ENCODE data around the gene LIPH. TPM values are rescaled to one million over a fixed set of nuclear protein-coding genes. Genes with fewer than 3 reads are reported as not detected.

LIPH gene
- total RNA-seq = 6.9 TPM

DNA sequence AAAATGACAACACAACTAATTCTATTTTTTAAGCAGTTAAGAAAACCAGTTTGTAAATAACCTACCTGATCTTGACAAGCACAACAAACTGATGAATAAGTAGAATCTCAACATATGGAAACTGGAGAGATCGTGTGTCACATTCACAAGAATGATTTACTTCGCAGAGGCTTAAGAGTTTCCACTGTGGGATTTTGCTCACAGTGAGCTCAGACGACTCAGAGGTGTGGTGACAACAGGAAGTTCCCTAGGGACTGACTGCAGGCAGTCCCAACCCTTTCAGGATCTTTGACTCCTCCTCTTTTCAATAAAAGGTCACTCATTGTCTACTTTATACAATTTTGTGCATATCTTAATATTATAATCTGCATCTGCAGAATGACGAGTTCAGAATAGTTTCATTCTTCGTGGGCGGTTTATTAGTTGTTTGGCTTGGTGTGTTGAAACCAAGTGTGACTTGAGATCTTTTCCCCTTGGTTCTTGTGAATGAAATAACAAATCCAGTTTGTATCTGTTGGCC lies at the start of gene LIPH:
Gene LIPH (minus strand): TSS at position 231 of the 520 bp plus-strand sequence. CDS start 117 bp downstream, at position 114.
- DNase-seq (ENCODE audit: low spot score in 2 of 2) = no peak

DNA sequence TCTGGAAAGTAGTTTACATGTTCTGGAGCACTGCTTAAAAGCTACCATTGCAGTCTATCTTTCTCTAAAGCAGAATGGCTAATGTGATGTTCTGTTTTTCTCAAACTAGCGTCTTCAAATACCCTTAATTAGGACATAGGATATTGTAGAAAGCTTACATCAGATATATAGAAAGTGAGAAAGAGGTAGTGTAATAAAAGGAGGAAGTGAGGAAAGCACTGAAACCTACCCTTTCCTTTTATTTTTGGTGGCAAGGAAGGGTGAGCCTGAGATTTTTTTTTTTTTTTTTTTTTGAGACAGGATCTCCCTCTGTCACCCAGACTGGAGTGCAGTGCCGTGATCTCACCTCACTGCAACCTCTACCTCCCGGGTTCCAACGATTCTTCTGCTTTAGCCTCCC lies 43.1 kb upstream of the LIPH start:
- H3K36me3 ChIP-seq = peaks cover 8 to 49% of the 10 kb centered on the region in 2 donors
- H3K4me3 ChIP-seq = no peak overlapping the region
- intact Hi-C loops (cut with DNase I) = no loop called here
- no peaks in the 10 kb centered on the region for H3K4me1 ChIP-seq
- TF ChIP-seq, protein P1, sequence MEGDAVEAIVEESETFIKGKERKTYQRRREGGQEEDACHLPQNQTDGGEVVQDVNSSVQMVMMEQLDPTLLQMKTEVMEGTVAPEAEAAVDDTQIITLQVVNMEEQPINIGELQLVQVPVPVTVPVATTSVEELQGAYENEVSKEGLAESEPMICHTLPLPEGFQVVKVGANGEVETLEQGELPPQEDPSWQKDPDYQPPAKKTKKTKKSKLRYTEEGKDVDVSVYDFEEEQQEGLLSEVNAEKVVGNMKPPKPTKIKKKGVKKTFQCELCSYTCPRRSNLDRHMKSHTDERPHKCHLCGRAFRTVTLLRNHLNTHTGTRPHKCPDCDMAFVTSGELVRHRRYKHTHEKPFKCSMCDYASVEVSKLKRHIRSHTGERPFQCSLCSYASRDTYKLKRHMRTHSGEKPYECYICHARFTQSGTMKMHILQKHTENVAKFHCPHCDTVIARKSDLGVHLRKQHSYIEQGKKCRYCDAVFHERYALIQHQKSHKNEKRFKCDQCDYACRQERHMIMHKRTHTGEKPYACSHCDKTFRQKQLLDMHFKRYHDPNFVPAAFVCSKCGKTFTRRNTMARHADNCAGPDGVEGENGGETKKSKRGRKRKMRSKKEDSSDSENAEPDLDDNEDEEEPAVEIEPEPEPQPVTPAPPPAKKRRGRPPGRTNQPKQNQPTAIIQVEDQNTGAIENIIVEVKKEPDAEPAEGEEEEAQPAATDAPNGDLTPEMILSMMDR (IDR thresholded peaks at IDR 0.05) = no peak
- no peak overlapping the region for H3K27ac ChIP-seq
- H3K9me3 ChIP-seq = no peaks in the 10 kb centered on the region
- DNase-seq (ENCODE audit: low spot score in 2 of 2) = no peak
- H3K27me3 ChIP-seq = no peaks in the 10 kb centered on the region

More for the DNA sequence above, at the start of gene LIPH:
- TF ChIP-seq, protein P1 (IDR thresholded peaks at IDR 0.05) = no peak
- Histone ChIP-seq H3K4me3 (peak within 1 kb of the TSS in 1 of 2 donors; percentile 30), H3K27me3 (no peaks in the 10 kb centered on the region), H3K36me3 (no peaks in the 10 kb centered on the region), H3K27ac (no peak within 1 kb of the TSS), H3K9me3 (no peaks in the 10 kb centered on the region), H3K4me1 (peaks cover 0 to 5% of the 10 kb centered on the region in 2 donors)
- intact Hi-C loops (cut with DNase I) = loop anchor here (10.0 kb wide), 1 partner anchor 188 kb away; the partner anchor contains the start of gene MAP3K13

DNA sequence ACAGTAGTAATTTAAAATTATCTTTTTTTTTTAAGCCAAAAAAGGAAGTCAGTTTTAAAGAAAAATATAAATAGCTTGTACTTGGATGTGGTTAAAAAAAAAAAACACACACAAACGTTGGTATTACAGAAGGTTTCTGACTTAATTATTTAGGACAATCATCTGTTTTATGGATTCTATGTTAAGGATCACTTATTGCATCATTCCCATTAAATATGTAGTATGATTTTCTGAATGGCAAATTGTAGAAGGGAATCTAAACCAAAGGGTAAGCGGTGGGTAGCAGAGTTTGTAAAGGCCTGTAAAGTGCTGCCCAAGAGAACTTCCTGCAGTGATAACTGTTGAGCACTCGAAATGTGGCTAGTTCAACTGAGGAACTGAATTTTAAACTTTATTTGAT lies 41.7 kb upstream of the LIPH start:
- Histone ChIP-seq H3K4me1 (no peaks in the 10 kb centered on the region), H3K4me3 (no peak overlapping the region), H3K27me3 (no peaks in the 10 kb centered on the region), H3K36me3 (peaks cover 8 to 44% of the 10 kb centered on the region in 2 donors), H3K9me3 (no peaks in the 10 kb centered on the region), H3K27ac (no peak overlapping the region)
- TF ChIP-seq, protein P1 (IDR thresholded peaks at IDR 0.05) = no peak
- no peak for DNase-seq (ENCODE audit: low spot score in 2 of 2)
- intact Hi-C loops (cut with DNase I) = no loop called here

DNA sequence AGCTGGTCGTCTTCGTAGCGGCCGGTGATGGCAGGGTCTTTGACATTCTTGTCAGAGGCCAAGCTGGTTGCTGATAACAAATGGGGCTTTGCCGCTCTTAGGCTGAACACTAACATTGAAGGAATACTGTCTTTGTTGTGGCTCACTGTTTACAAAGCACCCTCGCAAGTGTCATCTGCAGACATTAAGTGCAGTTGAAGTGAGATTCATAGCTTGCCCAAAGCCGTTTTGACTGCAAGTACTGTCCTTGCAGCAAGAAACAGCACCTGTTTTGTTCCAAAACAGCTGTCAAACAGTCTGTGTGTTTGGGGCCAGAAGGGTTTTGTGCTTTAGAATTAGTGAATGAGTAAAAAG lies 34.3 kb upstream of the LIPH start:
- H3K27me3 ChIP-seq = no peaks in the 10 kb centered on the region
- TF ChIP-seq, protein P1 (IDR thresholded peaks at IDR 0.05) = no peak
- H3K4me1 ChIP-seq = peaks cover 10 to 12% of the 10 kb centered on the region in 2 donors
- peaks cover 3% of the 10 kb centered on the region in 2 donors for H3K36me3 ChIP-seq
- peak overlapping the region; percentile 93 to 97 for H3K27ac ChIP-seq
- intact Hi-C loops (cut with DNase I) = loop anchor here (1.0 to 10.0 kb wide), 6 partner anchors 72 to 978 kb away; partner anchors contain the start of genes MAP3K13, TBCCD1, TMEM41A and TRA2B
- no peak for DNase-seq (ENCODE audit: low spot score in 2 of 2)
- H3K9me3 ChIP-seq = no peaks in the 10 kb centered on the region
- H3K4me3 ChIP-seq = peak overlapping the region; percentile 79 to 98

DNA sequence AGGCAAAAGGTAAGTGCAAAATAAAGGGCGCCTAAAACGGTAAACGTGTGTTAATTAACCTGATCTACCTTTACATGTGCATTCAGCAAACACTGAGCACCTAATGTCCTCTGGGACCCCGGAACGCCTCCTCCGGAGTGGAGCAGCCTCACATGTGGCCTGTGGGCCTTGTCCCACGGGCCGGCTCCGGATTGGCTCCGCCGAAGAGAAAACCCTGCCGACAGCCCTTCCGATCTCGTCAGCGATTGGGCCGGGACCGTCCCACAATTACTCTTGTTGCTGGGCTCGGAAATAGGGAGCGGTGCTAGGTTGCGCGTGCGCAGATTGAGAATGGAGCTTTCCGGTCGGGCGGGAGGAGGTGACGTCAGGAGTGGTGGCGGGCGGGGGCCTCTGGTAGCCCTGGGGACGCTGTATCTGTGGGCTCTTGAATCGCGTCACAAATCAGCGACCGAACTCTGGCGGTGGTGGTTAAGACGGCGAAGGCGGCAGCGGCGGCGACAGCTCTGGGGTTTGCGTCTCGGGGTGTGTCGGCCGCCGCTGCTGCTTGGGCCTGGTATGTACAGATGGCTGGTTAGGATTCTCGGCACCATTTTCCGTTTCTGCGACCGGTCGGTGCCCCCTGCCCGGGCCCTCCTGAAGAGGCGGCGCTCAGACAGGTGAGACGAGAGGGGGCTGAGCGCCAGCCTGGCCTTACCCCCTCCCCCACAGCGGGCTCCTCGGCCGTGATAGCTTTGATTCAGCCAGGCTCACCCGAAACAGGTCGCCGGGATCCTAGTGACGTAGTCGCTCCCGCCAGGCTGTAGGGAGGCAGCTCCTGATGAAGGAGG lies 33.7 kb upstream of the LIPH start, which contains the start of gene SENP2:
Gene SENP2 (plus strand): TSS at position 437 of the 827 bp plus-strand sequence. CDS start 119 bp downstream, at position 556.
- peak within 1 kb of the TSS; percentile 79 to 98 for H3K4me3 ChIP-seq
- DNase-seq (ENCODE audit: low spot score in 2 of 2) = peak; percentile 97 to 100
- peak within 1 kb of the TSS; percentile 93 to 97 for H3K27ac ChIP-seq
- H3K9me3 ChIP-seq = no peaks in the 10 kb centered on the region
- intact Hi-C loops (cut with DNase I) = loop anchor here (1.0 to 10.0 kb wide), 6 partner anchors 72 to 979 kb away; partner anchors contain the start of genes MAP3K13, TBCCD1, TMEM41A and TRA2B
- peaks cover 10 to 12% of the 10 kb centered on the region in 2 donors for H3K4me1 ChIP-seq
- no peaks in the 10 kb centered on the region for H3K27me3 ChIP-seq
- TF ChIP-seq, protein P1 (IDR thresholded peaks at IDR 0.05) = no peak
- no peaks in the 10 kb centered on the region for H3K36me3 ChIP-seq

Data from ascending aorta (tissue), 2 donors.